ENCODE data around the gene CHST14.

The CHST14 gene

DNA sequence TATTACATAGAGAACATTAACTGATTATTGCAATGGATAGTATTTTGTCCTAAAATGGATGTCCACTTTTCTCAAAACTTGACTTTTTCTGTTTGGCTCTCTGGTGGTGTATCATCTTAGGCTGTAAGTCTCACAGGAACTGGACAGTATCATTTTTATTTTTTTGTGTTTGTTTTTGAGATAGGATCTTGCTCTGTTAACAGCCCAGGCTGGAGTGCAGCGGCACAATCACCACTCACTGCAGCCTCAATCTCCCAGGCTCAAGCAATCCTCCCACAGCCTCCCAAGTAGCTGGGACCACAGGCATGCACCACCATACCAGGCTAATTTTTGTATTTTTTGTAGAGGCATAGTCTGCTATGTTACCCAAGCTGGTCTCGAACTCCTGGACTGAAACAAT lies 13.1 kb downstream of the CHST14 start:
- TF ChIP-seq PAX5 (IDR thresholded peaks at IDR 0.05; ENCODE audit: insufficient read depth, low read length, severe bottlenecking) (no peak), POLR2A (IDR thresholded peaks at IDR 0.05; ENCODE audit: low read depth, low read length) (no peak), SPI1 (IDR thresholded peaks at IDR 0.05; ENCODE audit: low read depth, low read length) (no peak), POLR2AphosphoS5 (IDR thresholded peaks at IDR 0.05; ENCODE audit: low read depth, low read length) (no peak), POU2F2 (IDR thresholded peaks at IDR 0.05; ENCODE audit: low read depth, low read length) (no peak), TAF1 (IDR thresholded peaks at IDR 0.05; ENCODE audit: low read depth, low read length) (no peak)
- no peak for FAIRE-seq
- no peak for DNase-seq (ENCODE audit: insufficient read length, low spot score)

DNA sequence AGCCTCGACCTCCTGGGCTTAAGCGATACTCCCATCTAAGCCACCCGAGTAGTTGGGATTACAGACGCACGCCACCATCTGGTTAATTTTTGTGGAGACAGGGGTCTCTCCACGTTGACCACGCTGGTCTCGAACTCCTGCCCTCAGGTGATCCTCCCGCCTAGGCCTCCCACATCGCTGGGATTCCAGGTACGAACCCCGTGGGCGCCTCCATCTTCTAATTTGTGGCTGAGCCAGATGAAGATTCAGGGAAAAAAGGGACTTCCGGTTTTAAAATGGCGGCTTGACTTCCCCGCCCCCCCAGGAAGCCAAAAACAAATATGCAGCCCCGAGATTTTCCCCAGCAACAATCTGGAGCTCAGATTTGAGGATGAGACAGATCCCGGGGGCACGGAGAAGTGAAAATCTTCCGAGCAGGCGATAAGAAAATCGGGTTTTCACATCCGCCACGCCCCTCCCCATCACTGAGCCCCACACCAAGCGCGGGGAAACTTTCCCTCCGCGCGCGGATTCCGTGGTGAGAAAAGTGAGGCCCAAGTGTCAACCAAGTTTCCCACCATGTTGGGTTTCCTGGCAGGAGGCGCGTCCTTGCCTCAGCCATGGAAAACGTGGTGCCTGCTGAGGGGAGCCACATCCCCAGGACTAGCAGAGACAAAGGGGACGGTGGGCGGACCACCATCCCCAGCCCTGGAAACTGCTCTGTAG lies 15.4 kb downstream of the CHST14 start:
- DNase-seq (ENCODE audit: insufficient read length, low spot score), result no peak
- no peak for FAIRE-seq
- TF ChIP-seq TAF1 (IDR thresholded peaks at IDR 0.05; ENCODE audit: low read depth, low read length), result no peak

DNA sequence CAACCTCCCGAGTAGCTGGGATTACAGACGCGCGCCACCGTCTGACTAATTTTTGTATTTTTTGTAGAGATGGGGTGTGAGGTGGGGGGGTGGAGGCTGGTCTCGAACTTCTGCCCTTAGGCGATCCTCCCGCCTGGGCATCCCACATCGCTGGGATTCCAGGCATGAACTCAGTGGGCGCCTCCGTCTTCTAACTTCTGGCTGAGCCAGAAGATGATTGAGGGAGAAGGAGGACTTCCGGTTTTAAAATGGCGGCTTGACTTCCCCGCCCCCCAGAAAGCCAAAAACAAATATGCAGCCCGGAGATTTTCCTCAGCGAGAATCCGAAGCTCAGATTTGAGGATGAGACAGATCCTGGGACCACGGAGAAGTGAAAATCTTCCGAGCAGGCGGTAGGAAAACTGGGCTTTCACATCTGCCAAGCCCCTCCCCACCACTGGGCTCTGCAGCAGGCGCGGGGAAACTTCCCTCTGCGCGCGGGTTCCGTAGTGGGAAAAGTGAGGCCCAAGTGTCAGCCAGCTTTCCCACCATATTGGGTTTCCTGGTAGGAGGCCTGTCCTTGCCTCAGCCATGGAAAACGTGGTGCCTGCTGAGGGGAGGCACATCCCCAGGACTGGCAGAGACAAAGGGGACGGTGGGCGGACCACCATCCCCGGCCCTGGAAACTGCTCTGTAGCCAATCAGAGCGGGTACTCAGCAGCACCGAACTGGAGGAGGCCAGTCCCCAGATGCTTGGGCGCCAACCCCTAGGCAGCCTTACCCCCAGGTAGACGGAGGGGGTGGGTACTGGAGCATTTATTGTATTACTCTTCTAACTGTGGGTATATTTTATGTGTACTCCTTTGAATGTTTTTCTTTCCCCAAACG lies 17.3 kb downstream of the CHST14 start:
- TF ChIP-seq PAX5 (IDR thresholded peaks at IDR 0.05; ENCODE audit: insufficient read depth, low read length, severe bottlenecking) (no peak), POLR2AphosphoS5 (IDR thresholded peaks at IDR 0.05; ENCODE audit: low read depth, low read length) (no peak), POU2F2 (IDR thresholded peaks at IDR 0.05; ENCODE audit: low read depth, low read length) (no peak), TAF1 (IDR thresholded peaks at IDR 0.05; ENCODE audit: low read depth, low read length) (no peak), SPI1 (IDR thresholded peaks at IDR 0.05; ENCODE audit: low read depth, low read length) (no peak), POLR2A (IDR thresholded peaks at IDR 0.05; ENCODE audit: low read depth, low read length) (no peak)
- DNase-seq (ENCODE audit: insufficient read length, low spot score) (no peak), FAIRE-seq (no peak)

DNA sequence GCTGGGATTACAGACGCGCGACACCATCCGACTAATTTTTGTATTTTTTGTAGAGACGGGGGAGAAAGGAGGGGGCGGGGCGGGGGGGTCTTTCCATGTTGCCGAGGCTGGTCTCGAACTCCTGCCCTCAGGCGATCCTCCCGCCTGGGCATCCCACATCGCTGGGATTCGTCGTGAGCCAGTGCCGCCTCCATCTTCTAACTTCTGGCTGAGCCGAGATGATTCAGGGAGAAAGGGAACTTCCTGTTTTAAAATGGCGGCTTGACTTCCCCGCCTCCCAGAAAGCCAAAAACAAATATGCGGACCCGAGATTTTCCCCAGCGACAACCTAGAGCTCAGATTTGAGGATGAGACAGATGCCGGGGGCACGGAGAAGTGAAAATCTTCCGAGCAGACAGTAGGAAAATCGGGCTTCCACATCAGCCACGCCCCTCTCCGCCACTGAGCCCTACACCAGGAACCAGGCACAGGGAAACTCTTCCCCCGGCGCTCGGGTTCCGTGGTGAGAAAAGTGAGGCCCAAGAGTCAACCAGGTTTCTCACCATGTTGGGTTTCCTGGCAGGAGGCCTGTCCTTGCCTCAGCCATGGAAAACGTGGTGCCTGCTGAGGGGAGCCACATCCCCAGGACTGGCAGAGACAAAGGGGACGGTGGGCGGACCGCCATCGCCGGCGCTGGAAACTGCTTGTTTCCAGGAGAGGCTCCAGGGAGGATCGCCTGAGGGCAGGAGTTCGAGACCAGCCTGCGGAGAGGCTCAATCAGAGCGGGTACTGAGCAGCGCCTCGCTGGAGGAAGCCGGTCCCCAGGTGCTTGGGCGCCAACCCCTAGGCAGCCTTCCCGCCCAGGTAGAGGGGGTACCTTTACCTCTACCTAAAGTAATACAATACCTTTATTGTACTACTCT lies 18.7 kb downstream of the CHST14 start:
- DNase-seq (ENCODE audit: insufficient read length, low spot score), result no peak
- no peak for TF ChIP-seq TAF1 (IDR thresholded peaks at IDR 0.05; ENCODE audit: low read depth, low read length)
- TF ChIP-seq SPI1 (IDR thresholded peaks at IDR 0.05; ENCODE audit: low read depth, low read length), result no peak
- no peak for TF ChIP-seq POU2F2 (IDR thresholded peaks at IDR 0.05; ENCODE audit: low read depth, low read length)
- no peak for TF ChIP-seq PAX5 (IDR thresholded peaks at IDR 0.05; ENCODE audit: insufficient read depth, low read length, severe bottlenecking)
- TF ChIP-seq POLR2A (IDR thresholded peaks at IDR 0.05; ENCODE audit: low read depth, low read length), result no peak
- TF ChIP-seq POLR2AphosphoS5 (IDR thresholded peaks at IDR 0.05; ENCODE audit: low read depth, low read length), result no peak
- FAIRE-seq, result no peak

DNA sequence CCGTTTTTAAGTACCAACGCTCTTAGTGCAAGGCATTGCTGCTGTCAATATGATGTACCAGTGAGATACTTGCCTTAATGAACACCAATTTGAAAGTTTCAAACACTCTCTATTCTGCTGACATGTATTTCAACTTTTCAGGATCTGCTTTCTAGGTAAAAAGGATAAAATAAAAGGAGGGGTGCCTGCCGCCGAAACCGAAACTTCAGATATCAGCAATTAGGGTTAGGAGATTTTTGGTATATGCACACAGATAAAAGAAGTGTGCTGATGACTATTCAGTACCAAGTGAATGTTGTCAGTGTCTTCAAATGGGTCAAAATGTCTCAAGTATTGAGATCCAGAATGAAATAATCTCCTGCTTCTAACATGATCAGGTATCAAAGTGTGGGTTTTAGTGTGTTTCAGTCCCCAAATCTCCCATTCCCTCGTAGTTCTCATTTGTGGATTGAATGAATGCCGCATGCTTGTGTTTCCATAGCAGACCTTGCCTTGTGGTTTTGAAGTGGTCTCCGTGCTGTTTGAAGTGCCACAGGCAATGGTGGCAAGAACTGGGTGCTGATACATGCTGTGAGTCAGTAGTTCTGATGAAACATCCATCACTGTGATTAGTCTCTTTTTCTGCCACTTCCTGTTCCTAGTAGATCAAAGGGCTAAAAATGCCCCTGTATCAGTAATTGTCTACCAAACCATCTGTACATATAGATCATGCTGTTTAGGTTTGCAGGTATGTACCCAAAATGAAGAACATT lies 22.5 kb downstream of the CHST14 start:
- DNase-seq (ENCODE audit: insufficient read length, low spot score), result no peak
- no peak for TF ChIP-seq POLR2A (IDR thresholded peaks at IDR 0.05; ENCODE audit: low read depth, low read length)
- TF ChIP-seq SPI1 (IDR thresholded peaks at IDR 0.05; ENCODE audit: low read depth, low read length), result peak; percentile 40; the same call in 1 of the 2 replicates
- peak; percentile 58 for FAIRE-seq

DNA sequence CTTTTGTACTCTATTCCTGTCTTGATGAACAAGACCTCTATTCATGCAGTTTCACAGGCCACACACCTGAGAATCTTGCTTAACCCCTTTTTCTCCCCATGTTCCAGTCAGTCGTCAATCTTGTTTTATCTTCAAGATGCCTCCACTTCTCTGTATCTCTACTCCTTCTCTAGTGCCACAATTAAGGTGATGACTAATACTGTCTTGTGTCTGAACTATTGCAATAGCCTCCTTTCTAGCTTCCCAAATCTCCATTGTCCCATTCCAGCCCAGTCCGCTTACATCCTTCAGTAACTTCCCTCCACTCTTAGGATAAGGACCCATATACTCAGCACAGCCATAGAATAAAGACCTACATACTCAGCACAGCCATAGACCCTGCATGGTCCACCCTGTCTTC lies 24.7 kb downstream of the CHST14 start:
- DNase-seq (ENCODE audit: insufficient read length, low spot score), result no peak
- TF ChIP-seq POLR2A (IDR thresholded peaks at IDR 0.05; ENCODE audit: low read depth, low read length) (no peak), PAX5 (IDR thresholded peaks at IDR 0.05; ENCODE audit: insufficient read depth, low read length, severe bottlenecking) (no peak), POLR2AphosphoS5 (IDR thresholded peaks at IDR 0.05; ENCODE audit: low read depth, low read length) (no peak)
- no peak for FAIRE-seq

DNA sequence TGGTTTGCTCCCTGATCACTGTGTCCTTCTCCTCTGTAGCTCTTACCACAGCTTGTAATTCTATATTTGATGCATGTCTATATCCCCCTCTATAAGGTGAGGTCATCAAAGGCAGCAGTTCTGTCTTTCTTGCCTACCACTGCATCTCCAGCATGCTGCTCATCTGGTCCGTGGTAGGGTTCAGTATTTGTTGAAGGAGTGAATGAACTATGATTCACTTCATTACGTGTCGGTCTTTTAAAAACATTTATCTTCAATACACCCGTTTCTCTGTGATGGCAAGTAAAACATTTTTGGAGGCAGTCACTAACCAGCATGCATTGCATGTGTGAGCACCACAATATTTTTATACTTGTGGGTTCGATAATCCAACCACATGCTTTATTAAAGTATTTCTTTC lies 27.6 kb downstream of the CHST14 start:
- FAIRE-seq (no peak), DNase-seq (ENCODE audit: insufficient read length, low spot score) (no peak)
- TF ChIP-seq POLR2AphosphoS5 (IDR thresholded peaks at IDR 0.05; ENCODE audit: low read depth, low read length), result no peak
- no peak for TF ChIP-seq SPI1 (IDR thresholded peaks at IDR 0.05; ENCODE audit: low read depth, low read length)
- no peak for TF ChIP-seq POLR2A (IDR thresholded peaks at IDR 0.05; ENCODE audit: low read depth, low read length)
- no peak for TF ChIP-seq TAF1 (IDR thresholded peaks at IDR 0.05; ENCODE audit: low read depth, low read length)
- TF ChIP-seq POU2F2 (IDR thresholded peaks at IDR 0.05; ENCODE audit: low read depth, low read length), result no peak
- no peak for TF ChIP-seq PAX5 (IDR thresholded peaks at IDR 0.05; ENCODE audit: insufficient read depth, low read length, severe bottlenecking)

DNA sequence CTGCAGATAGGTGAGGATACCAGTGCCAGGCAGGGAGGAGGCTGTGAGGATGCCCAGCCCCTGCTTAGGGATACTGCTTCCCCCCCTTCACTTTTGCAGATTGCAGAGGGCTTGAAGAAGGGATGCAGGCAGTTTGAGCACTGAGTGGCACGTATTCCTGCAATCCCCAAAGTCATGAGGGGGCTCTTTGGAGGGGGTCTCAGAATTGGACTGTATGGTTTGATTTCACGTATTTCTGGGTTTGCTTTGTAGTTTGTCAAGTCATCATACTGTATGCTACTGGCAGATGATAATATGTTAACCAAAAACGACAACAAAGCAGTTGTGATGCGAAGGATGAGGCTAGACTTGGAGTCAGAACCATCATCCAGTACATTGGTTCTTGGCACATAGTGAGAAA lies 28.1 kb downstream of the CHST14 start:
- DNase-seq (ENCODE audit: insufficient read length, low spot score) (no peak), FAIRE-seq (no peak)

DNA sequence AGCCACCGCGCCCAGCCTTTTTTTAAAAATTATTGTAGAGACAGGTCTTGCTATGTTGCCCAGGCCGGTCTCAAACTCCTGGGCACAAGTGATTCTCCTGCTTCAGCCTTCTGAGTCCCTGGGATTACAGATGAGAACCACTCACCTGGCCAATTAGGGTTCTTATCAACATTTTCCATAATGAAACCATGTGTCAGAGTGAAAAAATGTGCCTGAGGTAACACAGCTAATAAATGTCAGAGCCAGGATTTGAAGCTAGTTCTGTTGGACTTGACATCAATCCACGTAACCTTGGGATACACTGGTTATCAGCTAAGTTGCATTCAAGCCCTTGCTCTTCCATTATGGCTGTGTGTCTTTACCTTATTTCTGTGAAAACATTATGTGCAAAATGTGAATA lies 29.1 kb downstream of the CHST14 start:
- FAIRE-seq (no peak), DNase-seq (ENCODE audit: insufficient read length, low spot score) (no peak)
- TF ChIP-seq TAF1 (IDR thresholded peaks at IDR 0.05; ENCODE audit: low read depth, low read length) (no peak), PAX5 (IDR thresholded peaks at IDR 0.05; ENCODE audit: insufficient read depth, low read length, severe bottlenecking) (no peak), POLR2A (IDR thresholded peaks at IDR 0.05; ENCODE audit: low read depth, low read length) (no peak), POU2F2 (IDR thresholded peaks at IDR 0.05; ENCODE audit: low read depth, low read length) (no peak), POLR2AphosphoS5 (IDR thresholded peaks at IDR 0.05; ENCODE audit: low read depth, low read length) (no peak), SPI1 (IDR thresholded peaks at IDR 0.05; ENCODE audit: low read depth, low read length) (no peak)

More for the DNA sequence above, 28.1 kb downstream of the CHST14 start:
- TF ChIP-seq POLR2A (IDR thresholded peaks at IDR 0.05; ENCODE audit: low read depth, low read length), result no peak
- TF ChIP-seq SPI1 (IDR thresholded peaks at IDR 0.05; ENCODE audit: low read depth, low read length), result no peak
- TF ChIP-seq POLR2AphosphoS5 (IDR thresholded peaks at IDR 0.05; ENCODE audit: low read depth, low read length), result no peak
- TF ChIP-seq POU2F2 (IDR thresholded peaks at IDR 0.05; ENCODE audit: low read depth, low read length), result no peak
- TF ChIP-seq TAF1 (IDR thresholded peaks at IDR 0.05; ENCODE audit: low read depth, low read length), result no peak
- no peak for TF ChIP-seq PAX5 (IDR thresholded peaks at IDR 0.05; ENCODE audit: insufficient read depth, low read length, severe bottlenecking)
